WTC11 (cell line): Measurements from ENCODE around the gene PTPRB. TPM values are rescaled to one million over a fixed set of nuclear protein-coding genes. Genes with fewer than 3 reads are reported as not detected.
A peak's percentile ranks its signal among the peaks of the same experiment; 100 is the strongest.

Experiments used
- ATAC-seq: fragments of 200-7000 bp; cut with Tn5 transposase; 2 replicates; pipeline ENCODE4 v1.10.0; 2021; ENCODE audit warnings: mild to moderate bottlenecking, moderate library complexity
- CTCF ChIA-PET: fragments of 300-600 bp; sonication (Branson Sonifier 250); formaldehyde crosslinking; loops from one replicate; lab custom pipeline; 2021; ENCODE audit warnings: antibody characterized with exemption; lab: Charles Lee
- POLR2A ChIA-PET: fragments of 350-600 bp; sonication (Branson Sonifier 250); formaldehyde crosslinking; loops from one replicate; lab custom pipeline; 2021; ENCODE audit warnings: antibody characterized with exemption; lab: Charles Lee
- DNase-seq: peaks from one replicate; pipeline ENCODE4 v3.0.0; 2021; ENCODE audit warnings: low spot score
- H3K27ac Mint-ChIP-seq: 2 replicates; pipeline ENCODE4 v1.8.0; 2021; ENCODE audit warnings: mixed read lengths
- H3K27me3 Mint-ChIP-seq: 2 replicates; pipeline ENCODE4 v1.8.0; 2021; ENCODE audit warnings: low read depth, mild to moderate bottlenecking, moderate library complexity, mixed read lengths
- H3K36me3 Mint-ChIP-seq: 2 replicates; pipeline ENCODE4 v1.8.0; 2021; ENCODE audit warnings: mixed read lengths
- H3K4me1 Mint-ChIP-seq: 2 replicates; pipeline ENCODE4 v1.8.0; 2022; ENCODE audit warnings: mixed read lengths
- H3K4me3 Mint-ChIP-seq: 2 replicates; pipeline ENCODE4 v1.8.0; 2021; ENCODE audit warnings: mild to moderate bottlenecking, moderate library complexity, mixed read lengths
- H3K9me3 Mint-ChIP-seq: 2 replicates; pipeline ENCODE4 v1.8.0; 2021; ENCODE audit warnings: mixed read lengths
- ATF2 ChIP-seq: sonication (generic); formaldehyde crosslinking; IDR thresholded peaks from 2 replicates; pipeline ENCODE4 v1.8.1; 2022; ENCODE audit warnings: low read depth, missing genetic modification reagents, borderline replicate concordance
- ATF3 ChIP-seq: sonication (generic); formaldehyde crosslinking; conservative IDR thresholded peaks from 2 replicates; pipeline ENCODE4 v1.8.1; 2022; ENCODE audit warnings: mild to moderate bottlenecking, missing genetic modification reagents
- ESRRA ChIP-seq: sonication (generic); formaldehyde crosslinking; IDR thresholded peaks from 2 replicates; pipeline ENCODE4 v1.8.1; 2022; ENCODE audit warnings: mild to moderate bottlenecking, missing genetic modification reagents, borderline replicate concordance
- FOXP1 ChIP-seq: sonication (generic); formaldehyde crosslinking; IDR thresholded peaks from 2 replicates; pipeline ENCODE4 v1.8.0; 2022; ENCODE audit warnings: missing genetic modification reagents, mild to moderate bottlenecking, moderate library complexity, borderline replicate concordance
- HMGXB4 ChIP-seq: sonication (generic); formaldehyde crosslinking; IDR thresholded peaks from 2 replicates; pipeline ENCODE4 v1.8.1; 2023; ENCODE audit warnings: mild to moderate bottlenecking, moderate library complexity, missing genetic modification reagents
- JAZF1 ChIP-seq: fragments of 250-450 bp; sonication (Bioruptor Pico); IDR thresholded peaks from 2 replicates; pipeline ENCODE4 v1.9.0; 2021; ENCODE audit warnings: moderate library complexity, mild to moderate bottlenecking, inconsistent platforms
- MAX ChIP-seq: sonication (generic); formaldehyde crosslinking; IDR thresholded peaks from 2 replicates; pipeline ENCODE4 v1.8.0; 2022; ENCODE audit warnings: mild to moderate bottlenecking, missing genetic modification reagents
- MXD4 ChIP-seq: fragments of 250-450 bp; sonication (Bioruptor Pico); IDR thresholded peaks from 2 replicates; pipeline ENCODE4 v1.8.0; 2021; ENCODE audit warnings: mild to moderate bottlenecking, moderate library complexity, borderline replicate concordance
- NR2C2 ChIP-seq: sonication (generic); formaldehyde crosslinking; IDR thresholded peaks from 2 replicates; pipeline ENCODE4 v1.8.0; 2022; ENCODE audit warnings: mild to moderate bottlenecking, missing genetic modification reagents
- PRRX2 ChIP-seq: fragments of 250-450 bp; sonication (Bioruptor Pico); IDR thresholded peaks from 2 replicates; pipeline ENCODE4 v1.8.0; 2021; ENCODE audit warnings: mild to moderate bottlenecking
- RELA ChIP-seq: sonication (generic); formaldehyde crosslinking; IDR thresholded peaks from 2 replicates; pipeline ENCODE4 v1.8.1; 2022; ENCODE audit warnings: missing genetic modification reagents, mild to moderate bottlenecking, borderline replicate concordance
- TEAD1 ChIP-seq: sonication (generic); formaldehyde crosslinking; IDR thresholded peaks from 2 replicates; pipeline ENCODE4 v1.8.0; 2022; ENCODE audit warnings: mild to moderate bottlenecking, missing genetic modification reagents
- TP53 ChIP-seq: sonication (generic); formaldehyde crosslinking; IDR thresholded peaks from 2 replicates; pipeline ENCODE4 v1.8.1; 2023; ENCODE audit warnings: mild to moderate bottlenecking, missing genetic modification reagents
- ZBTB21 ChIP-seq: sonication (generic); formaldehyde crosslinking; IDR thresholded peaks from 2 replicates; pipeline ENCODE4 v1.8.1; 2023; ENCODE audit warnings: mild to moderate bottlenecking, missing genetic modification reagents, borderline replicate concordance
- ZNF138 ChIP-seq: sonication (generic); formaldehyde crosslinking; conservative IDR thresholded peaks from 2 replicates; pipeline ENCODE4 v1.8.1; 2022; ENCODE audit warnings: mild to moderate bottlenecking, moderate library complexity, missing genetic modification reagents
- ZNF232 ChIP-seq: sonication (generic); formaldehyde crosslinking; IDR thresholded peaks from 2 replicates; pipeline ENCODE4 v1.8.0; 2022; ENCODE audit warnings: mild to moderate bottlenecking, missing genetic modification reagents
- ZNF263 ChIP-seq: sonication (generic); formaldehyde crosslinking; IDR thresholded peaks from 2 replicates; pipeline ENCODE4 v1.8.1; 2022; ENCODE audit warnings: low read depth, mild to moderate bottlenecking, moderate library complexity, missing genetic modification reagents
- ZNF416 ChIP-seq: fragments of 250-450 bp; sonication (Bioruptor Pico); IDR thresholded peaks from 2 replicates; pipeline ENCODE4 v1.9.0; 2021; ENCODE audit warnings: mild to moderate bottlenecking, inconsistent platforms
- ZNF532 ChIP-seq: fragments of 250-450 bp; sonication (Bioruptor Pico); IDR thresholded peaks from 2 replicates; pipeline ENCODE4 v1.9.0; 2021; ENCODE audit warnings: mild to moderate bottlenecking, borderline replicate concordance
- ZNF671 ChIP-seq: fragments of 250-450 bp; sonication (Bioruptor Pico); IDR thresholded peaks from 2 replicates; pipeline ENCODE4 v1.8.0; 2021; ENCODE audit warnings: mild to moderate bottlenecking
- total RNA-seq: library from RNA; stranded (reverse); gene quantifications from 3 replicates; pipeline ENCODE4 v1.2.3, GENCODE V29; 2021

The PTPRB gene
- total RNA-seq, 1 experiment from 2014 or later: 3.3 TPM

GRCh38 chr12:70663838-70664237, 26.6 kb upstream of the PTPRB start:
- H3K9me3 Mint-ChIP-seq: peaks cover 9% of the 10 kb centered on the region; the same call in 1 of the 2 replicates
- H3K27ac Mint-ChIP-seq: peak overlapping the region; percentile 95
- ATAC-seq: peak; percentile 66
- POLR2A ChIA-PET: interaction anchor here (0.8 kb wide), 1 partner anchor 22 kb away, joined by 4 read pairs; no protein-coding TSS in a partner anchor
- H3K4me3 Mint-ChIP-seq: peak overlapping the region; percentile 60
- TF ChIP-seq ZBTB21 (CRISPR knock-in tag) (no peak), ATF2 (CRISPR knock-in tag) (no peak), ZNF138 (no peak), FOXP1 (CRISPR knock-in tag) (no peak), TEAD1 (CRISPR knock-in tag) (no peak), HMGXB4 (CRISPR knock-in tag) (no peak), ATF3 (no peak), MXD4 (no peak), JAZF1 (CRISPR knock-in tag) (no peak), ZNF532 (CRISPR knock-in tag) (no peak), MAX (no peak), ZNF671 (no peak)
- CTCF ChIA-PET: interaction anchor here (1.5 kb wide), 1 partner anchor 73 kb away, joined by 8 read pairs; no protein-coding TSS in a partner anchor
- 0 out of 2 replicates have a peak, but pooled peaks cover 3% of the 10 kb centered on the region for H3K36me3 Mint-ChIP-seq
- DNase-seq: no peak
- peaks cover 40% of the 10 kb centered on the region for H3K4me1 Mint-ChIP-seq
- H3K27me3 Mint-ChIP-seq: no peaks in the 10 kb centered on the region

- DNase-seq (no peak), ATAC-seq (no peak)
- Mint-ChIP-seq H3K9me3 (no peaks in the 10 kb centered on the region), H3K27me3 (no peaks in the 10 kb centered on the region), H3K36me3 (no peaks in the 10 kb centered on the region), H3K4me3 (no peak overlapping the region), H3K4me1 (peaks cover 44% of the 10 kb centered on the region), H3K27ac (peak overlapping the region; percentile 38)
- ChIA-PET POLR2A (interaction anchor here (0.6 kb wide), 1 partner anchor 138 kb away, joined by 3 read pairs; no protein-coding TSS in a partner anchor), CTCF (no interaction called here)
- TF ChIP-seq ZNF232 (CRISPR knock-in tag) (no peak), ZNF416 (no peak), NR2C2 (no peak), PRRX2 (CRISPR knock-in tag) (no peak), HMGXB4 (CRISPR knock-in tag) (no peak), TP53 (CRISPR knock-in tag) (no peak), ESRRA (CRISPR knock-in tag) (no peak), ZNF263 (no peak), JAZF1 (CRISPR knock-in tag) (no peak), RELA (CRISPR knock-in tag) (no peak)
These were observed 24.4 kb upstream of the PTPRB start for GRCh38 chr12:70661466-70662161.
